Endothelial cell of umbilical vein (primary cell): Measurements from ENCODE around the gene FAM3C.

ENCODE experiments used
- EZH2 ChIP-seq: IDR thresholded peaks from 2 replicates; pipeline ENCODE4 v1.6.1; 2012; ENCODE audit warnings: borderline replicate concordance, low read depth, mild to moderate bottlenecking, moderate library complexity, low read length, inconsistent platforms; ENCODE audit not compliant: severe bottlenecking
- FOS ChIP-seq: IDR thresholded peaks from 2 replicates; pipeline ENCODE4 v1.6.1; 2011; ENCODE audit warnings: mild to moderate bottlenecking, low read length, moderate library complexity, borderline replicate concordance; ENCODE audit not compliant: insufficient read depth
- GATA2 ChIP-seq: IDR thresholded peaks from 2 replicates; pipeline ENCODE4 v1.7.0; 2011; ENCODE audit warnings: low read depth, mild to moderate bottlenecking, moderate library complexity, mixed read lengths, low read length; ENCODE audit not compliant: insufficient read length, insufficient read depth
- JUN ChIP-seq: IDR thresholded peaks from 2 replicates; pipeline ENCODE4 v1.6.1; 2011; ENCODE audit warnings: borderline replicate concordance, low read depth; ENCODE audit not compliant: insufficient read length, insufficient read depth
- MYC ChIP-seq: IDR thresholded peaks from one replicate; pipeline ENCODE4 v1.6.1; 2011; ENCODE audit warnings: mild to moderate bottlenecking, low read depth, low read length
- POLR2A ChIP-seq: IDR thresholded peaks from 2 replicates; pipeline ENCODE4 v1.6.1; 2012; ENCODE audit warnings: low read depth, mild to moderate bottlenecking, control low read depth, low read length
- POLR2AphosphoS5 ChIP-seq: IDR thresholded peaks from 2 replicates; pipeline ENCODE4 v1.6.1; 2012; ENCODE audit warnings: low read depth, mild to moderate bottlenecking, control low read depth, low read length, moderate library complexity; ENCODE audit not compliant: insufficient read depth
- TF ChIP-seq, protein P1 (sequence below), 2 donors: IDR thresholded peaks; 1 replicate in 1 of 2; 2 replicates in 1 of 2; pipeline ENCODE4 v1.5.1; 2011; ENCODE audit warnings: low read length in 2 of 2, mild to moderate bottlenecking in 2 of 2, moderate library complexity in 2 of 2, control low read depth in 1 of 2, inconsistent platforms in 1 of 2, low read depth in 1 of 2; ENCODE audit not compliant: insufficient read depth in 1 of 2; ENCODE audit errors: extremely low read depth in 1 of 2
- TF ChIP-seq, protein P2 (sequence below): IDR thresholded peaks from 2 replicates; pipeline ENCODE4 v1.6.1; 2011; ENCODE audit not compliant: insufficient read depth, insufficient read length

DNA sequence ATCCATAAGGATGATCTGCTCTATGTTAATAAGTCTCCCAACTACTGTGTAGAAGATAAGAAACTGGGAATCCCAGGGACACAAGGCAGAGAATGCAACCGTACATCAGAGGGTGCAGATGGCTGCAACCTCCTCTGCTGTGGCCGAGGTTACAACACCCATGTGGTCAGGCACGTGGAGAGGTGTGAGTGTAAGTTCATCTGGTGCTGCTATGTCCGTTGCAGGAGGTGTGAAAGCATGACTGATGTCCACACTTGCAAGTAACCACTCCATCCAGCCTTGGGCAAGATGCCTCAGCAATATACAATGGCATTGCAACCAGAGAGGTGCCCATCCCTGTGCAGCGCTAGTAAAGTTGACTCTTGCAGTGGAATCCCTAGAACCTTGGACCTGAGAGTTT is 57.0 kb downstream of the FAM3C start:
- TF ChIP-seq, protein P1, sequence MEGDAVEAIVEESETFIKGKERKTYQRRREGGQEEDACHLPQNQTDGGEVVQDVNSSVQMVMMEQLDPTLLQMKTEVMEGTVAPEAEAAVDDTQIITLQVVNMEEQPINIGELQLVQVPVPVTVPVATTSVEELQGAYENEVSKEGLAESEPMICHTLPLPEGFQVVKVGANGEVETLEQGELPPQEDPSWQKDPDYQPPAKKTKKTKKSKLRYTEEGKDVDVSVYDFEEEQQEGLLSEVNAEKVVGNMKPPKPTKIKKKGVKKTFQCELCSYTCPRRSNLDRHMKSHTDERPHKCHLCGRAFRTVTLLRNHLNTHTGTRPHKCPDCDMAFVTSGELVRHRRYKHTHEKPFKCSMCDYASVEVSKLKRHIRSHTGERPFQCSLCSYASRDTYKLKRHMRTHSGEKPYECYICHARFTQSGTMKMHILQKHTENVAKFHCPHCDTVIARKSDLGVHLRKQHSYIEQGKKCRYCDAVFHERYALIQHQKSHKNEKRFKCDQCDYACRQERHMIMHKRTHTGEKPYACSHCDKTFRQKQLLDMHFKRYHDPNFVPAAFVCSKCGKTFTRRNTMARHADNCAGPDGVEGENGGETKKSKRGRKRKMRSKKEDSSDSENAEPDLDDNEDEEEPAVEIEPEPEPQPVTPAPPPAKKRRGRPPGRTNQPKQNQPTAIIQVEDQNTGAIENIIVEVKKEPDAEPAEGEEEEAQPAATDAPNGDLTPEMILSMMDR (IDR thresholded peaks at IDR 0.05; ENCODE audit: extremely low read depth in 1 of 2, insufficient read depth in 1 of 2, low read depth in 1 of 2, low read length in 2 of 2) = no peak
- TF ChIP-seq POLR2AphosphoS5 (no peak), EZH2 (no peak), POLR2A (no peak), JUN (no peak), FOS (no peak), MYC (no peak), GATA2 (no peak)
- TF ChIP-seq, protein P2, sequence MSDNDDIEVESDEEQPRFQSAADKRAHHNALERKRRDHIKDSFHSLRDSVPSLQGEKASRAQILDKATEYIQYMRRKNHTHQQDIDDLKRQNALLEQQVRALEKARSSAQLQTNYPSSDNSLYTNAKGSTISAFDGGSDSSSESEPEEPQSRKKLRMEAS = no peak
